Cortex of kidney (tissue), 1 donor: ENCODE results near the gene GAPT.
"Not testable (repeated sequence)": the region's sequence is repeated elsewhere in the genome, so short reads cannot be mapped to it uniquely, and the experiment has no call there.

ENCODE experiments used
- DNase-seq: peaks from one replicate; lab custom pipeline; 2025; lab: John Stamatoyannopoulos, UW

The GAPT gene

GRCh38 chr5:58504766-58505165, 13.5 kb downstream of the GAPT start:
- no peak for DNase-seq

GRCh38 chr5:58505502-58505901, 14.3 kb downstream of the GAPT start:
- DNase-seq, result no peak

GRCh38 chr5:58505971-58506640, 14.9 kb downstream of the GAPT start:
- no peak for DNase-seq

- no peak for DNase-seq
Observed at GRCh38 chr5:58507715-58508114, 16.5 kb downstream of the GAPT start.

GRCh38 chr5:58517198-58517597, 26.0 kb downstream of the GAPT start:
- DNase-seq, result no peak

GRCh38 chr5:58523956-58524355, 32.7 kb downstream of the GAPT start:
- no peak for DNase-seq

- DNase-seq, result no peak
Observed at GRCh38 chr5:58524571-58524970, 33.3 kb downstream of the GAPT start.

GRCh38 chr5:58530942-58531490, 39.8 kb downstream of the GAPT start:
- no peak for DNase-seq

- DNase-seq, result not testable (repeated sequence)
Observed at GRCh38 chr5:58541935-58542334, 50.7 kb downstream of the GAPT start.

GRCh38 chr5:58542709-58543108, 51.5 kb downstream of the GAPT start:
- no peak for DNase-seq

GRCh38 chr5:58543723-58544122, 52.5 kb downstream of the GAPT start:
- no peak for DNase-seq

- no peak for DNase-seq
Observed at GRCh38 chr5:58544195-58544594, 53.0 kb downstream of the GAPT start.

GRCh38 chr5:58544926-58545325, 53.7 kb downstream of the GAPT start:
- no peak for DNase-seq

- DNase-seq, result no peak
Observed at GRCh38 chr5:58545912-58546311, 54.7 kb downstream of the GAPT start.
